MCF 10A (cell line): ENCODE results near the gene PCK1. TPM values are rescaled to one million over a fixed set of nuclear protein-coding genes. Genes with fewer than 3 reads are reported as not detected.

Experiments
- BruUV-seq: library from RNA; stranded (reverse); fragments of 400-500 nt; replicated peaks from 2 replicates; lab custom pipeline; 2021; lab: Mats Ljungman, UMichigan
- CTCF ChIA-PET: fragments of 300-600 bp; sonication (Branson Sonifier 250); formaldehyde crosslinking; extraction: SDS; loops from one replicate; lab custom pipeline; 2021; ENCODE audit warnings: antibody characterized with exemption, inconsistent platforms; lab: Yijun Ruan, JAX
- POLR2A ChIA-PET: fragments of 300-600, 350-650 bp; sonication (Branson Sonifier 250); formaldehyde crosslinking; extraction: SDS; loops from one replicate; lab custom pipeline; 2020; ENCODE audit warnings: antibody characterized with exemption, inconsistent platforms; lab: Yijun Ruan, JAX
- DNase-seq: peaks from one replicate; pipeline ENCODE4 v3.0.0-alpha.2; 2018; ENCODE audit not compliant: unreplicated experiment
- H3K27ac Mint-ChIP-seq: one replicate; pipeline ENCODE4 v1.8.0; 2022; ENCODE audit warnings: mild to moderate bottlenecking, low read depth, mixed read lengths; ENCODE audit not compliant: unreplicated experiment
- H3K27me3 Mint-ChIP-seq: one replicate; pipeline ENCODE4 v1.8.0; 2022; ENCODE audit warnings: mixed read lengths; ENCODE audit not compliant: insufficient read depth, unreplicated experiment
- H3K36me3 Mint-ChIP-seq: one replicate; pipeline ENCODE4 v1.8.0; 2022; ENCODE audit warnings: mild to moderate bottlenecking, moderate library complexity, mixed read lengths; ENCODE audit not compliant: insufficient read depth, unreplicated experiment
- H3K4me1 Mint-ChIP-seq: one replicate; pipeline ENCODE4 v1.8.0; 2022; ENCODE audit warnings: mixed read lengths; ENCODE audit not compliant: insufficient read depth, unreplicated experiment
- H3K4me3 Mint-ChIP-seq: one replicate; pipeline ENCODE4 v1.8.0; 2022; ENCODE audit warnings: mild to moderate bottlenecking, moderate library complexity, mixed read lengths; ENCODE audit not compliant: unreplicated experiment
- H3K9me3 Mint-ChIP-seq: one replicate; pipeline ENCODE4 v1.8.0; 2022; ENCODE audit warnings: mixed read lengths; ENCODE audit not compliant: unreplicated experiment
- CTCF ChIP-seq: fragments of 200-600 bp; IDR thresholded peaks from one replicate; pipeline ENCODE4 v1.8.0; 2022; ENCODE audit warnings: antibody characterized with exemption, mild to moderate bottlenecking; ENCODE audit not compliant: unreplicated experiment
- intact Hi-C: fragments of 100-400 bp; cut with micrococcal nuclease; formaldehyde crosslinking; loops from 2 replicates; pipeline ENCODE4 v1.14.1; 2022
- total RNA-seq: library from RNA; stranded (reverse); gene quantifications from 2 replicates; pipeline ENCODE4 v1.2.3, GENCODE V29; 2022

Gene PCK1
- total RNA-seq, 1 experiment from 2014 or later: not detected

- intact Hi-C loops: no loop called here
- no peak for DNase-seq
- no peak for TF ChIP-seq CTCF
- Mint-ChIP-seq H3K4me3 (no peak overlapping the region), H3K4me1 (no peaks in the 10 kb centered on the region), H3K27me3 (peaks cover 56% of the 10 kb centered on the region), H3K36me3 (no peaks in the 10 kb centered on the region), H3K27ac (peak overlapping the region; percentile 21), H3K9me3 (no peaks in the 10 kb centered on the region)
- no TSS peak for BruUV-seq
- POLR2A ChIA-PET: no interaction called here
- CTCF ChIA-PET: interaction anchor here (1.3 kb wide), 1 partner anchor 681 kb away, joined by 3 read pairs; no protein-coding TSS in a partner anchor
These were observed 33.9 kb upstream of the PCK1 start for GRCh38 chr20:57526885-57527460.

- BruUV-seq: no TSS peak
- CTCF ChIA-PET: interaction anchor here (0.7 to 1.3 kb wide), 3 partner anchors 44 to 680 kb away, joined by 3 read pairs; no protein-coding TSS in a partner anchor
- Mint-ChIP-seq H3K27me3 (peaks cover 63% of the 10 kb centered on the region), H3K4me3 (no peak overlapping the region), H3K4me1 (no peaks in the 10 kb centered on the region), H3K36me3 (no peaks in the 10 kb centered on the region), H3K9me3 (no peaks in the 10 kb centered on the region), H3K27ac (no peak overlapping the region)
- POLR2A ChIA-PET: interaction anchor here (0.6 kb wide), 1 partner anchor 136 kb away, joined by 3 read pairs; no protein-coding TSS in a partner anchor
- DNase-seq: no peak
- intact Hi-C loops: no loop called here
- TF ChIP-seq CTCF: no peak
These were observed 33.2 kb upstream of the PCK1 start for GRCh38 chr20:57527728-57528127.

GRCh38 chr20:57528148-57528547 is 32.8 kb upstream of the PCK1 start:
- POLR2A ChIA-PET: interaction anchor here (0.6 kb wide), 1 partner anchor 136 kb away, joined by 3 read pairs; no protein-coding TSS in a partner anchor
- DNase-seq: no peak
- no peaks in the 10 kb centered on the region for H3K36me3 Mint-ChIP-seq
- BruUV-seq: no TSS peak
- TF ChIP-seq CTCF: no peak
- no peaks in the 10 kb centered on the region for H3K4me1 Mint-ChIP-seq
- no peaks in the 10 kb centered on the region for H3K9me3 Mint-ChIP-seq
- intact Hi-C loops: no loop called here
- H3K27ac Mint-ChIP-seq: no peak overlapping the region
- peaks cover 67% of the 10 kb centered on the region for H3K27me3 Mint-ChIP-seq
- CTCF ChIA-PET: interaction anchor here (0.7 to 1.3 kb wide), 3 partner anchors 44 to 680 kb away, joined by 3 read pairs; no protein-coding TSS in a partner anchor
- H3K4me3 Mint-ChIP-seq: no peak overlapping the region

- CTCF ChIA-PET: interaction anchor here (0.5 kb wide), 1 partner anchor 12 kb away, joined by 3 read pairs; no protein-coding TSS in a partner anchor
- H3K27me3 Mint-ChIP-seq: peaks cover 78% of the 10 kb centered on the region
- POLR2A ChIA-PET: no interaction called here
These were observed 31.7 kb upstream of the PCK1 start for GRCh38 chr20:57529160-57529585.

More at GRCh38 chr20:57529160-57529585, 31.7 kb upstream of the PCK1 start:
- no peaks in the 10 kb centered on the region for H3K9me3 Mint-ChIP-seq
- H3K4me1 Mint-ChIP-seq: no peaks in the 10 kb centered on the region
- intact Hi-C loops: no loop called here
- no peak for TF ChIP-seq CTCF
- H3K27ac Mint-ChIP-seq: no peak overlapping the region
- no peak overlapping the region for H3K4me3 Mint-ChIP-seq
- BruUV-seq: no TSS peak
- no peak for DNase-seq
- H3K36me3 Mint-ChIP-seq: no peaks in the 10 kb centered on the region
